HG02884 (cell line): ENCODE measurements around the gene PDLIM3.
"Not testable (repeated sequence)": the region's sequence is repeated elsewhere in the genome, so short reads cannot be mapped to it uniquely, and the experiment has no call there.

Experiments used
- ATAC-seq: cut with Tn5 transposase; IDR thresholded peaks from one replicate; pipeline ENCODE4 v1.9.1; 2021; ENCODE audit warnings: mild to moderate bottlenecking, moderate library complexity; ENCODE audit not compliant: unreplicated experiment

The PDLIM3 gene

GRCh38 chr4:185522451-185522850 lies 12.9 kb downstream of the PDLIM3 start:
- ATAC-seq = no peak

GRCh38 chr4:185520119-185520518 lies 15.2 kb downstream of the PDLIM3 start:
- no peak for ATAC-seq

GRCh38 chr4:185518494-185518893 lies 16.8 kb downstream of the PDLIM3 start:
- ATAC-seq = no peak

- no peak for ATAC-seq
Observed at GRCh38 chr4:185518069-185518468, 17.2 kb downstream of the PDLIM3 start.

GRCh38 chr4:185515248-185515647 lies 20.1 kb downstream of the PDLIM3 start:
- no peak for ATAC-seq

GRCh38 chr4:185514182-185514697 lies 21.1 kb downstream of the PDLIM3 start:
- no peak for ATAC-seq

GRCh38 chr4:185513489-185514181 lies 21.7 kb downstream of the PDLIM3 start:
- no peak for ATAC-seq

- ATAC-seq = no peak
Observed at GRCh38 chr4:185512516-185512915, 22.8 kb downstream of the PDLIM3 start.

- ATAC-seq = not testable (repeated sequence)
Observed at GRCh38 chr4:185511243-185511642, 24.1 kb downstream of the PDLIM3 start.

- ATAC-seq = no peak
Observed at GRCh38 chr4:185510806-185511205, 24.5 kb downstream of the PDLIM3 start.

- no peak for ATAC-seq
Observed at GRCh38 chr4:185508181-185508580, 27.1 kb downstream of the PDLIM3 start.

GRCh38 chr4:185506422-185506821 lies 28.9 kb downstream of the PDLIM3 start:
- no peak for ATAC-seq

GRCh38 chr4:185504098-185505047 lies 30.9 kb downstream of the PDLIM3 start:
- no peak for ATAC-seq

GRCh38 chr4:185502386-185502785 lies 32.9 kb downstream of the PDLIM3 start:
- no peak for ATAC-seq

- ATAC-seq = no peak
Observed at GRCh38 chr4:185500576-185500975, 34.7 kb downstream of the PDLIM3 start.

- no peak for ATAC-seq
Observed at GRCh38 chr4:185500035-185500434, 35.3 kb downstream of the PDLIM3 start.

GRCh38 chr4:185488650-185489049 lies 46.7 kb downstream of the PDLIM3 start:
- ATAC-seq = no peak

GRCh38 chr4:185481401-185481800 lies 53.9 kb downstream of the PDLIM3 start:
- ATAC-seq = no peak

GRCh38 chr4:185480016-185480732 lies 55.1 kb downstream of the PDLIM3 start:
- ATAC-seq = peak; percentile 23

GRCh38 chr4:185479507-185479971 lies 55.8 kb downstream of the PDLIM3 start:
- ATAC-seq = peak; percentile 94

- ATAC-seq = no peak
Observed at GRCh38 chr4:185473247-185473646, 62.1 kb downstream of the PDLIM3 start.
